WTC11 (cell line): ENCODE results near the gene ATP9B. TPM values are rescaled to one million over a fixed set of nuclear protein-coding genes. Genes with fewer than 3 reads are reported as not detected.
A peak's percentile ranks its signal among the peaks of the same experiment; 100 is the strongest.

Experiments used
- ATAC-seq: fragments of 200-7000 bp; cut with Tn5 transposase; 2 replicates; pipeline ENCODE4 v1.10.0; 2021; ENCODE audit warnings: mild to moderate bottlenecking, moderate library complexity
- CTCF ChIA-PET: fragments of 300-600 bp; sonication (Branson Sonifier 250); formaldehyde crosslinking; loops from one replicate; lab custom pipeline; 2021; ENCODE audit warnings: antibody characterized with exemption; lab: Charles Lee
- POLR2A ChIA-PET: fragments of 350-600 bp; sonication (Branson Sonifier 250); formaldehyde crosslinking; loops from one replicate; lab custom pipeline; 2021; ENCODE audit warnings: antibody characterized with exemption; lab: Charles Lee
- DNase-seq: peaks from one replicate; pipeline ENCODE4 v3.0.0; 2021; ENCODE audit warnings: low spot score
- H3K27ac Mint-ChIP-seq: 2 replicates; pipeline ENCODE4 v1.8.0; 2021; ENCODE audit warnings: mixed read lengths
- H3K27me3 Mint-ChIP-seq: 2 replicates; pipeline ENCODE4 v1.8.0; 2021; ENCODE audit warnings: low read depth, mild to moderate bottlenecking, moderate library complexity, mixed read lengths
- H3K36me3 Mint-ChIP-seq: 2 replicates; pipeline ENCODE4 v1.8.0; 2021; ENCODE audit warnings: mixed read lengths
- H3K4me1 Mint-ChIP-seq: 2 replicates; pipeline ENCODE4 v1.8.0; 2022; ENCODE audit warnings: mixed read lengths
- H3K4me3 Mint-ChIP-seq: 2 replicates; pipeline ENCODE4 v1.8.0; 2021; ENCODE audit warnings: mild to moderate bottlenecking, moderate library complexity, mixed read lengths
- H3K9me3 Mint-ChIP-seq: 2 replicates; pipeline ENCODE4 v1.8.0; 2021; ENCODE audit warnings: mixed read lengths
- AFF4 ChIP-seq: sonication (generic); formaldehyde crosslinking; IDR thresholded peaks from 2 replicates; pipeline ENCODE4 v1.8.1; 2023; ENCODE audit warnings: mild to moderate bottlenecking, missing genetic modification reagents, borderline replicate concordance
- ATF3 ChIP-seq: sonication (generic); formaldehyde crosslinking; conservative IDR thresholded peaks from 2 replicates; pipeline ENCODE4 v1.8.1; 2022; ENCODE audit warnings: mild to moderate bottlenecking, missing genetic modification reagents
- CREM ChIP-seq: sonication (generic); formaldehyde crosslinking; IDR thresholded peaks from 2 replicates; pipeline ENCODE4 v1.8.1; 2022; ENCODE audit warnings: mild to moderate bottlenecking, missing genetic modification reagents, moderate library complexity
- ELF4 ChIP-seq: sonication (generic); formaldehyde crosslinking; IDR thresholded peaks from 2 replicates; pipeline ENCODE4 v1.8.1; 2022; ENCODE audit warnings: low read depth, mild to moderate bottlenecking, moderate library complexity, missing genetic modification reagents
- ETV6 ChIP-seq: sonication (generic); formaldehyde crosslinking; IDR thresholded peaks from 2 replicates; pipeline ENCODE4 v1.8.1; 2022; ENCODE audit warnings: mild to moderate bottlenecking, missing genetic modification reagents
- GTF2I ChIP-seq: fragments of 250-450 bp; sonication (Bioruptor Pico); conservative IDR thresholded peaks from 2 replicates; pipeline ENCODE4 v1.4.0; 2021; ENCODE audit warnings: mild to moderate bottlenecking
- IRF1 ChIP-seq: sonication (generic); formaldehyde crosslinking; IDR thresholded peaks from 2 replicates; pipeline ENCODE4 v1.8.0; 2023; ENCODE audit warnings: missing genetic modification reagents
- MYBL2 ChIP-seq: sonication (generic); formaldehyde crosslinking; IDR thresholded peaks from 2 replicates; pipeline ENCODE4 v1.8.1; 2023; ENCODE audit warnings: mild to moderate bottlenecking, moderate library complexity, missing genetic modification reagents
- NFE2L1 ChIP-seq: sonication (generic); formaldehyde crosslinking; IDR thresholded peaks from 2 replicates; pipeline ENCODE4 v1.8.1; 2023; ENCODE audit warnings: missing genetic modification reagents
- RELA ChIP-seq: sonication (generic); formaldehyde crosslinking; IDR thresholded peaks from 2 replicates; pipeline ENCODE4 v1.8.1; 2022; ENCODE audit warnings: missing genetic modification reagents, mild to moderate bottlenecking, borderline replicate concordance
- SMAD3 ChIP-seq: sonication (generic); formaldehyde crosslinking; IDR thresholded peaks from 2 replicates; pipeline ENCODE4 v1.8.0; 2022; ENCODE audit warnings: missing genetic modification reagents, mild to moderate bottlenecking, borderline replicate concordance
- SP1 ChIP-seq: sonication (generic); formaldehyde crosslinking; conservative IDR thresholded peaks from 2 replicates; pipeline ENCODE4 v1.8.1; 2022; ENCODE audit warnings: missing genetic modification reagents
- ZNF416 ChIP-seq: fragments of 250-450 bp; sonication (Bioruptor Pico); IDR thresholded peaks from 2 replicates; pipeline ENCODE4 v1.9.0; 2021; ENCODE audit warnings: mild to moderate bottlenecking, inconsistent platforms
- ZNF423 ChIP-seq: fragments of 250-450 bp; sonication (Bioruptor Pico); IDR thresholded peaks from 2 replicates; pipeline ENCODE4 v2.1.2; 2022; ENCODE audit warnings: mild to moderate bottlenecking, moderate library complexity
- total RNA-seq: library from RNA; stranded (reverse); gene quantifications from 3 replicates; pipeline ENCODE4 v1.2.3, GENCODE V29; 2021

The ATP9B gene
- total RNA-seq, 1 experiment from 2014 or later = 19.0 TPM

DNA sequence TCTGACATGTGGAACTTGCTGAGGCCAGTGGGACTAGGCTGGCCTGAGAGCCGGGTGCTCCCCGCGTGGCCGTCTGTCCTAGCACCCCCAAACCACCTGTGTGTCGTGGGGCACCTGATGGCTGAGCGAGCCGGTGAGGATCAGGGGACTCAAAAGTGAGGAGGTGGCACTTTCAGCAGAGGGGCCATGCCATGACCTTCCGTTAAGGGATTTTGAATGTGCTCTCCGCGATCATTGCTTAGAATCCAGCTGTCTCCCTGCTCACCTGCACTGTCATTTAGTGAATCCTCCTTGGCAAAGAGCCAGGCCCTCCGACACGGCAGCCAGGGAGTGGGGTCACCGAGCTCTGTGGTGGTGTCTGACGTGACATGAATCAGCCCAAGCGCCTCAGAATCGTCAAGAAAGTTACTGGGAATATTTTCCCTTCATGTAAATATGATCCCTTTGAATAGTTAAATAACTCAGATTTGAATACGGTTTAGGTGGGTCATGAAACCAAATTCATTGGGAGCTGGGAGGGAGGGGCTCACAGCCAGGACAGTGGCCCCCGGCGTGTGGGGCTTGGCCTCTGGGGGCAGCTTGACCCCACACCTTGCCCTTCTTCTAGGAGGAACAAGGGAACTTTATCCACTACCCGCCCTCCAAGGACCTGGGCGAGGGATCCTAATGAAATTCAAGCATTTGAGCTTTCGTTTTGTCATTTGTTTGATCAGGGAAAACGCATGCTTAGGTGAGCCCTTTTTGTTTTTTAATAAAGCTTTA, 336.0 kb downstream of the ATP9B start:
- no peak for ATAC-seq
- Mint-ChIP-seq H3K36me3 (no peaks in the 10 kb centered on the region; the same call in 1 of the 2 replicates), H3K4me3 (no peak overlapping the region)

DNA sequence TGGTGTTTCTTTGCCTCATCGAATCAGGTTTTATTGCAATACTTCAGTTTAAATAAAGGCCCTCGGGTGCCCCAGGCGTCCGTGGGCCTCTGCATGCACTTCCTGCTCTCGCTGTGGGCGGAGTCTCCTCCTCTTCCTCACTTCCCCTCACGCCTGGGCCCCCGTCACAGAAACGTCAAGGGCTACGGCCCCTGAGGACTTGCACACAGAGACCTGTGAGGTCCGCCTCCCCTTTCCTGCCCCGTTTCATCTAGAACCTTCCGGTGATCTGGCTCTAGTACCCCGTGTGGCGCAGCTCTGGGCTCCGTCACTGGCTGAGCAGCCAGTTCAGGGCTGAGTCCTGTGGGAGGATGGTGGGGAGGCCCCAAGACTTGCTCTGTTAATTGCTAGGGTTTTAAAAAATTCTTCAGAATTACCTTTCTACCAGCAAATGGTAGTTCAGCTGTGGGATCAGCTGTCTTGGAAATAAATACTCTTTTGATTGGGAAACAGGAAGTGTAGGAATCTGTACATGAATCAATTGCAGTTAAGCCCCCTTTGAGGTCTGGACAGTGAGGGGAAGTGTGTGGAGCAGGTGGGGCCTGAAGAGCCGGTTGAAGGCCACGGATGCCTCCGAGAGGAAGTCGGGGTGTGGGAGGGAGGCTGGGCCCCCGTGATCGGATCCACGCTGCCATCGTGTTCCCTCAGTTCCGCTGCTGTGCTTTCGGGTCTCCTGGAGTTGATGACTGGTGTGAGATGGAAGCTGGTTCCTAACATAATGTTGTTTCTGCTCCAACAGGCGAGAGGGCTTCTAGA, 336.8 kb downstream of the ATP9B start:
- no peaks in the 10 kb centered on the region for H3K27me3 Mint-ChIP-seq
- no peaks in the 10 kb centered on the region for H3K9me3 Mint-ChIP-seq
- H3K36me3 Mint-ChIP-seq = no peaks in the 10 kb centered on the region; the same call in 1 of the 2 replicates
- peak overlapping the region; percentile 95 for H3K27ac Mint-ChIP-seq
- DNase-seq (no peak), ATAC-seq (no peak)
- H3K4me3 Mint-ChIP-seq = no peak overlapping the region
- CTCF ChIA-PET = no interaction called here
- POLR2A ChIA-PET = no interaction called here
- H3K4me1 Mint-ChIP-seq = peaks cover 43% of the 10 kb centered on the region
- TF ChIP-seq AFF4 (CRISPR knock-in tag) (no peak), NFE2L1 (no peak), ETV6 (CRISPR knock-in tag) (no peak), SMAD3 (CRISPR knock-in tag) (no peak)

More for the DNA sequence above, 336.0 kb downstream of the ATP9B start:
- peak overlapping the region; percentile 68; the same call in 1 of the 2 replicates for H3K27ac Mint-ChIP-seq
- no peaks in the 10 kb centered on the region for H3K9me3 Mint-ChIP-seq
- H3K27me3 Mint-ChIP-seq = no peaks in the 10 kb centered on the region
- no peak for DNase-seq
- peaks cover 43% of the 10 kb centered on the region for H3K4me1 Mint-ChIP-seq
- TF ChIP-seq ELF4 (CRISPR knock-in tag) = no peak
- TF ChIP-seq, all 79 proteins: peak for 0
- ChIA-PET POLR2A (no interaction called here), CTCF (no interaction called here)

- H3K27me3 Mint-ChIP-seq = no peaks in the 10 kb centered on the region
- DNase-seq = no peak
- no peak for TF ChIP-seq ZNF423 (CRISPR knock-in tag)
Measured at GRCh38 chr18:79406708-79407107, 337.5 kb downstream of the ATP9B start.

GRCh38 chr18:79409313-79409712, 340.1 kb downstream of the ATP9B start:
- ChIA-PET POLR2A (no interaction called here), CTCF (no interaction called here)
- Mint-ChIP-seq H3K36me3 (peaks cover 3% of the 10 kb centered on the region; the same call in 1 of the 2 replicates), H3K4me1 (peaks cover 25% of the 10 kb centered on the region), H3K9me3 (no peaks in the 10 kb centered on the region), H3K27ac (no peak overlapping the region), H3K4me3 (no peak overlapping the region), H3K27me3 (no peaks in the 10 kb centered on the region)
- no peak for ATAC-seq
- no peak for DNase-seq
- TF ChIP-seq ETV6 (CRISPR knock-in tag) = no peak
- TF ChIP-seq IRF1 (CRISPR knock-in tag) = no peak
- TF ChIP-seq, all 79 proteins: peak for 0

More at GRCh38 chr18:79406708-79407107, 337.5 kb downstream of the ATP9B start:
- Mint-ChIP-seq H3K4me3 (no peak overlapping the region), H3K4me1 (peaks cover 39% of the 10 kb centered on the region), H3K27ac (no peak overlapping the region), H3K9me3 (no peaks in the 10 kb centered on the region), H3K36me3 (no peaks in the 10 kb centered on the region; the same call in 1 of the 2 replicates)
- ChIA-PET POLR2A (no interaction called here), CTCF (no interaction called here)
- ATAC-seq = no peak

DNA sequence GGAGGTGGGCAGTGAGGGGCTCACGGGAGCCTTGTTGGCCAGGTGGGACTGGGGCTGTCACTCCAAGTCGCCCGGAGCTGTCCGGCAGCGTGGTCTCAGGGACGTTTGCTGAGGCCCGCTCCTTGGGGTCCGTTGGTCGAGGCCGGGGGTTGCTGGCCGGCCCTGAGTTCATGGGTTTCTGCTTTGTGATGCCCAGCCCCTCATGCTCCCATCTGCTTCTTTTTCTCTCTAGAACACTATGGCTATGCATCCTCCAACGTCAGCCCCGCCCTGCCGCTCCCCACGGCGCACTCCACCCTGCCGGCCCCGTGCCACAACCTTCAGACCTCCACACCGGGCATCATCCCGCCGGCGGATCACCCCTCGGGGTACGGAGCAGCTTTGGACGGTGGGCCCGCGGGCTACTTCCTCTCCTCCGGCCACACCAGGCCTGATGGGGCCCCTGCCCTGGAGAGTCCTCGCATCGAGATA, 341.0 kb downstream of the ATP9B start:
- Mint-ChIP-seq H3K36me3 (peaks cover 3% of the 10 kb centered on the region; the same call in 1 of the 2 replicates), H3K9me3 (no peaks in the 10 kb centered on the region)
- ATAC-seq = no peak
- TF ChIP-seq GTF2I (CRISPR knock-in tag) = no peak
- no peak for TF ChIP-seq ZNF416
- TF ChIP-seq CREM (CRISPR knock-in tag) = no peak
- no peak for TF ChIP-seq SP1 (CRISPR knock-in tag)
- TF ChIP-seq NFE2L1 = no peak
- TF ChIP-seq ATF3 (CRISPR knock-in tag) = no peak
- TF ChIP-seq RELA (CRISPR knock-in tag) = no peak
- no peak for TF ChIP-seq MYBL2 (CRISPR knock-in tag)

More for the DNA sequence above, 341.0 kb downstream of the ATP9B start:
- CTCF ChIA-PET = no interaction called here
- H3K27me3 Mint-ChIP-seq = no peaks in the 10 kb centered on the region
- no peak for DNase-seq
- POLR2A ChIA-PET = no interaction called here
- H3K4me3 Mint-ChIP-seq = no peak overlapping the region
- H3K27ac Mint-ChIP-seq = no peak overlapping the region
- peaks cover 19% of the 10 kb centered on the region for H3K4me1 Mint-ChIP-seq
